GM12873 (cell line): ENCODE results near the gene IQGAP2.
A peak's percentile ranks its signal among the peaks of the same experiment; 100 is the strongest.

ENCODE experiments used
- CTCF ChIP-seq: IDR thresholded peaks from 2 replicates; pipeline ENCODE4 v1.5.1; 2012; ENCODE audit warnings: low read depth, mild to moderate bottlenecking, moderate library complexity, low read length, control low read depth; ENCODE audit not compliant: insufficient read depth; ENCODE audit errors: missing control alignments

IQGAP2 gene

GRCh38 chr5:76561959-76562358 is 158.9 kb downstream of the IQGAP2 start:
- TF ChIP-seq CTCF = no peak

DNA sequence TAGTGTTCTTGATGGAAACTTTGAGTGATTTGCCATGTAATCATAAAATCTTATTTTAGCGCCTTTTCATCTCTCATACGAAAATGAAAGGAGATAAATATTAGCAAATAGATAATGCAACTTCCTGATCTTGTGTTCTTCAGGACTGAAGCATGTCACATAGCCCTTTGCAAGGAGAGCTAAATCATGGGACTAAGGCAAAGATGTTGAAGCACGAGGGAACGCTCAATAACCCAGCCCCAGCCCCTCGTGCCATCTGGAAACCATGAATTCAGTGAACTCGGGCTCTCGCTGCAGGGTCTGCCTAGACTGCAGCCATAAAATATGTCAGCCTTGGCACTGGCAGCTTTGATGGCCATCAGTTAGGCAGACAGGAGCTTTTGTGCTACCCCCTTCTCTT is 161.9 kb downstream of the IQGAP2 start:
- TF ChIP-seq CTCF = no peak

DNA sequence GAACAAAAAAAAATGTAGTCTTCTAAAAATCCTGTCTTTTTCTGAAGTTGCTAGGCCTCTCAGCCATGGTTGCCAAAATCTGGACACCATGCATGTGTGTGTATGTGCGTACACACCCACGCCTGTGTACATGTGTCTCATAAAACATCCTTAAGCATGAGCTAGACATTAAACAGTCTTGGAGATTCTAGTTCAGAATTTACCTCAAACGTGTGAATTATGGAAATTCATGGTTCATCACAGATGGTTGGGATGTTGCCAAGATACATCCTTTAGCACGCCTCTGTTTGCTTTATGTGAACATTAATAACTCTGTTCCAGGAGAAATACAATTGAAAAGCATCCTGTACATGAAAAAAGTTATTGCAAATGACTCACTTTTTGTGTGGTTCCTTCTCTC is 167.1 kb downstream of the IQGAP2 start:
- TF ChIP-seq CTCF = no peak

- TF ChIP-seq CTCF = peak; percentile 35
These were observed 168.5 kb downstream of the IQGAP2 start for GRCh38 chr5:76571559-76571958.

GRCh38 chr5:76576450-76576849 is 173.4 kb downstream of the IQGAP2 start:
- no peak for TF ChIP-seq CTCF

- no peak for TF ChIP-seq CTCF
These were observed 173.9 kb downstream of the IQGAP2 start for GRCh38 chr5:76576996-76577395.

GRCh38 chr5:76579166-76579937 is 176.3 kb downstream of the IQGAP2 start:
- TF ChIP-seq CTCF = no peak
